ENCODE data around the gene SFN. TPM values are rescaled to one million over a fixed set of nuclear protein-coding genes. Genes with fewer than 3 reads are reported as not detected.

The SFN gene
- total and polyA plus RNA-seq, 3 experiments from 2014 or later, result 0.37 TPM; not detected in 2

DNA sequence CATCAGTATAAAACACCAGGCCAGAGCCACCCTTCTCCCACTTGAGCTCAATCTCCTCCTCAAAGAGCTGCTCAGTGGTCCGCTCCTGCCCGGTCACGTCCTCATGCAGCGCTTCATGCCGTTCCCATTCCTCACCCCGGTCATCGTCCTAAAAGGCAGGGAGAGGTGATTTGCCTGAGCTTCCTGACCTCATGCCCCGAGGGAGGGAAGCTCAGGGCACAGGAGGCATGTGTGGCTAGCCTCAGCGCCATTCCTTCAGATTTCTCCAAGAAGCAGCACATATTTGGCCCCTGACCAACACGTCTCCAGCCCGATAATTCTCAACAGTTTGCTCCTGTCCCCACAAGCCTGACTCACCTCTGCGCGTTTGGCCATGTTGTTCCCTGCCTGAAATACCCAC lies 31.3 kb downstream of the SFN start:
- no peak overlapping the region for H3K4me3 ChIP-seq (ENCODE audit: low read length)
- Mint-ChIP-seq H3K27ac (peak overlapping the region in 2 of 8 donors; percentile 54 to 71), H3K4me1 (peaks cover 23 to 46% (median 28%) of the 10 kb centered on the region in 3 donors), H3K36me3 (peaks cover 4 to 77% (median 9%) of the 10 kb centered on the region in 3 donors), H3K27me3 (no peaks in the 10 kb centered on the region), H3K4me3 (peak overlapping the region in 2 of 7 donors; percentile 47 to 54), H3K9me3 (no peaks in the 10 kb centered on the region)
- ChIA-PET CTCF (interaction anchor here (1.3 to 2.1 kb wide), 2 partner anchors 16 to 85 kb away, joined by 3 to 7 read pairs; no protein-coding TSS in a partner anchor), POLR2A (no interaction called here)
- H3K27me3 ChIP-seq (ENCODE audit: insufficient read depth, low read length, poor library complexity, severe bottlenecking), result no peaks in the 10 kb centered on the region
- H3K27ac ChIP-seq (ENCODE audit: low read depth, low read length), result no peak overlapping the region
- no peaks in the 10 kb centered on the region for H3K9me3 ChIP-seq (ENCODE audit: low read length)
- H3K4me1 ChIP-seq (ENCODE audit: insufficient read depth, low read length), result peaks cover 19% of the 10 kb centered on the region
- H3K36me3 ChIP-seq (ENCODE audit: insufficient read depth, low read length), result peaks cover 7% of the 10 kb centered on the region
- DNase-seq, result no peak

DNA sequence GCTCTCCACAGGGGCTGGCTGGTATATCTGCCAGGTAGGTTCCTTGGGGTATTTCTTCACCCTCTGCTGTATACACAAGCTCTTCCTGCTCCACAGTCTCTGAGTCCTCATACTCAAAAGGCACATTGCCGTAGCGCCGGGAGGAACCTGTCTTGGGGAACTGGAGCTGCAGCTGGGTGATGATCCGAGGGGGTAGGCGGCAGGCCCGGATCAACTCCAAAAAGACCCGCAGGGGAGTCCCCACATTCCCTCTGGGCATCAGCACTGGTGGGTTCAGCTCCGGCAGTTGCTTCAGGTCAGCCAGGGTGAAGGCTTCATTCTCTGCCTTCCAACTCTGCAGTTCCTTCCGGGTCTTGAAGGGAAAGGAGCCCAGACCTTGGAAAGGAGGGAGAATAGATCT lies 34.4 kb downstream of the SFN start:
- Mint-ChIP-seq H3K27ac (peak overlapping the region in 3 of 8 donors; percentile 12 to 68 (median 17)), H3K27me3 (no peaks in the 10 kb centered on the region), H3K4me1 (peaks cover 27 to 52% (median 35%) of the 10 kb centered on the region in 3 donors), H3K9me3 (no peaks in the 10 kb centered on the region), H3K4me3 (peak overlapping the region in 1 of 7 donors; percentile 79), H3K36me3 (peaks cover 4 to 68% (median 8%) of the 10 kb centered on the region in 3 donors)
- no peak for DNase-seq
- Histone ChIP-seq H3K9me3 (ENCODE audit: low read length) (no peaks in the 10 kb centered on the region), H3K27ac (ENCODE audit: low read depth, low read length) (no peak overlapping the region), H3K4me1 (ENCODE audit: insufficient read depth, low read length) (peaks cover 20% of the 10 kb centered on the region), H3K36me3 (ENCODE audit: insufficient read depth, low read length) (peaks cover 6% of the 10 kb centered on the region), H3K27me3 (ENCODE audit: insufficient read depth, low read length, poor library complexity, severe bottlenecking) (no peaks in the 10 kb centered on the region), H3K4me3 (ENCODE audit: low read length) (no peak overlapping the region)
- POLR2A ChIA-PET, result no interaction called here
- CTCF ChIA-PET, result interaction anchor here (0.8 kb wide), 1 partner anchor 295 kb away, joined by 3 read pairs; no protein-coding TSS in a partner anchor

DNA sequence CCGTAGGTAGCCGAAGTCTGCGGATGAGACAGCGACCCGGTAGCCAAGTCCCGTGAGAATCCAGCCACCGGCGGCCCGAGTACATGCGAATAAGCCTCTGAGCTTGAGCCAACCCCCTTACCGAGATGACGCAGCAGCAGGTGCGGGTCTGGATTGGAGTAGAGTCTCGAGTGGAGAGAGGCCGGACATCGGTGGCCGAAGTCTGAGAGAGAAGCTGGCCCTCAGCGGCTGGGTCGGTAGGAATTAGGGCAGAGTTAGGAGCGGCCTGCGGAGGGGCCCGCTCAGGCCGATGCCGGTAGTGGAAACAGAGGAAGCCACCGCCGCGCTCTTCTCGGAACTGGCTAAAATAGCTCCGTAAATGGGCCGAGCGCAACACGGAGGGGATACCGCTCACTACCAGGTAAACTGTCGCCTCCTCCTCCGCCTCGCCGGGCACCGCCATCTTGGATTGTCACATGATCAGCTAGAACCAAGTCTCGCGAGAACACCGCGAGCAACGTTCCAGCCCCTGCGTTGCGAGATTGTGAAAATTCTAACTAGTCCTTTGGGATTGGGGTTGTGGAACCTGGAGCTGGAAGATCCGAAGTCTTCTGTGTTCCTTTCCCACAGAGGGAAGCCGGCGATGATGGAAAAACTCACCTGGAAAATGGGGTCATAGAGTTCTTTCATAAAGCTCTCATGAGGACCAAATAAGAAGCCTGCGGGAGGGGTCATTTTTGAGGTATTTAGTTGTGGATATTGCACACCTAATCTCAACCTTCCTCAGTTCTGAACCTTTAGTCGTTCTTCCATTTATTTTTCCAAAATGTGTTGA lies 37.3 kb downstream of the SFN start, which contains the start of gene GPATCH3:
TSS of gene GPATCH3 (minus strand) at position 467 of the 814 bp plus-strand sequence. CDS start at position 442, 25 bp downstream.
- Mint-ChIP-seq H3K9me3 (no peaks in the 10 kb centered on the region), H3K4me1 (peaks cover 27 to 48% (median 37%) of the 10 kb centered on the region in 3 donors), H3K4me3 (peak within 1 kb of the TSS; percentile 88 to 99 (median 93)), H3K27me3 (no peaks in the 10 kb centered on the region), H3K36me3 (peaks cover 0 to 41% (median 3%) of the 10 kb centered on the region in 3 donors), H3K27ac (peak within 1 kb of the TSS; percentile 92 to 100 (median 98))
- peak within 1 kb of the TSS; percentile 92 for H3K4me3 ChIP-seq (ENCODE audit: low read length)
- DNase-seq, result peak; percentile 82 to 94 (median 85)
- H3K36me3 ChIP-seq (ENCODE audit: insufficient read depth, low read length), result peaks cover 6% of the 10 kb centered on the region
- ChIA-PET POLR2A (interaction anchor here (0.7 to 2.3 kb wide), 9 partner anchors 10 to 428 kb away, joined by 3 to 39 read pairs (median 4); partner anchors contain the start of genes GPN2, HMGN2, NUDC and SLC9A1), CTCF (interaction anchor here (0.9 to 2.6 kb wide), 7 partner anchors 10 to 79 kb away, joined by 3 to 13 read pairs (median 3); partner anchors contain the start of genes GPN2 and NR0B2)
- H3K4me1 ChIP-seq (ENCODE audit: insufficient read depth, low read length), result peaks cover 20% of the 10 kb centered on the region
- no peaks in the 10 kb centered on the region for H3K27me3 ChIP-seq (ENCODE audit: insufficient read depth, low read length, poor library complexity, severe bottlenecking)
- no peaks in the 10 kb centered on the region for H3K9me3 ChIP-seq (ENCODE audit: low read length)
- H3K27ac ChIP-seq (ENCODE audit: low read depth, low read length), result peak within 1 kb of the TSS; percentile 87

DNA sequence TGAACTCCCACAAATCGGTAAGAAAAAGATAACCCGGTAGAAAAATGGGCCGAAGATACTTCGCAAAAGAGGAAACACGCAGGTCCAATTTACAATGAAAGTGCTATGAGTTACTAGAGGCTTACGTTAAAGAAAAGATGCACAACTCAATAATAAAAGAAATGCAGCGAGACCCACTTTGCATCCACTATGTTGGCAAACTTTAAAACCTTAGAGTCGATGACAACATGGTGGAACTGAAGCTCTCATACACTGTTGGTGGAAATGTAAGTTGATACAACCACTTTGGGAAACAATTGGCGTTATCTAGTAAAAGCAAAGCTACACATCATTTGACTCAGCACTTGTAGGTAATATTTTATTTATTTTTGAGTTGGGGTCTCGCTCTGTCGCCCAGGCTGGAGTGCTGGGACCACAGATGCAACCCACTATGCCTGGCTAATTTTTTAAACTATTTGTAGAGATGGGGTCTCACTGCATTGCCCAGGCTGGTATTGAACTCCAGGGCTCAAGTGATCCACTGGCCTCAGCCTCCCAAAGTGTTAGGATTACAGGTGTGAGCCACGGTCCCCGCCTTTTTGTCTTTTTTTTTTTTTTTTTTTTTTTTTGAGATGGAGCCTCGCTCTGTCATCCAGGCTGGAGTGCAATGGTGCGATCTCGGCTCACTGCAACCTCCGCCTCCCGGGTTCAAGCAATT lies 38.0 kb downstream of the SFN start:
- POLR2A ChIA-PET, result interaction anchor here (0.6 to 2.3 kb wide), 7 partner anchors 11 to 429 kb away, joined by 3 to 39 read pairs (median 4); partner anchors contain the start of genes GPN2, HMGN2 and NUDC
- no peaks in the 10 kb centered on the region for H3K9me3 Mint-ChIP-seq
- Histone ChIP-seq H3K27me3 (ENCODE audit: insufficient read depth, low read length, poor library complexity, severe bottlenecking) (no peaks in the 10 kb centered on the region), H3K36me3 (ENCODE audit: insufficient read depth, low read length) (peaks cover 6% of the 10 kb centered on the region), H3K4me1 (ENCODE audit: insufficient read depth, low read length) (peaks cover 20% of the 10 kb centered on the region), H3K27ac (ENCODE audit: low read depth, low read length) (peak overlapping the region; percentile 87), H3K4me3 (ENCODE audit: low read length) (peak overlapping the region; percentile 92), H3K9me3 (ENCODE audit: low read length) (no peaks in the 10 kb centered on the region)
- H3K27ac Mint-ChIP-seq, result peak overlapping the region; percentile 92 to 100 (median 98)
- H3K4me1 Mint-ChIP-seq, result peaks cover 27 to 46% (median 37%) of the 10 kb centered on the region in 3 donors
- H3K4me3 Mint-ChIP-seq, result peak overlapping the region; percentile 88 to 99 (median 93)
- peaks cover 0 to 36% (median 3%) of the 10 kb centered on the region in 3 donors for H3K36me3 Mint-ChIP-seq
- CTCF ChIA-PET, result interaction anchor here (0.9 to 2.6 kb wide), 7 partner anchors 11 to 80 kb away, joined by 3 to 13 read pairs (median 3); partner anchors contain the start of genes GPN2 and NR0B2
- DNase-seq, result no peak
- H3K27me3 Mint-ChIP-seq, result no peaks in the 10 kb centered on the region

DNA sequence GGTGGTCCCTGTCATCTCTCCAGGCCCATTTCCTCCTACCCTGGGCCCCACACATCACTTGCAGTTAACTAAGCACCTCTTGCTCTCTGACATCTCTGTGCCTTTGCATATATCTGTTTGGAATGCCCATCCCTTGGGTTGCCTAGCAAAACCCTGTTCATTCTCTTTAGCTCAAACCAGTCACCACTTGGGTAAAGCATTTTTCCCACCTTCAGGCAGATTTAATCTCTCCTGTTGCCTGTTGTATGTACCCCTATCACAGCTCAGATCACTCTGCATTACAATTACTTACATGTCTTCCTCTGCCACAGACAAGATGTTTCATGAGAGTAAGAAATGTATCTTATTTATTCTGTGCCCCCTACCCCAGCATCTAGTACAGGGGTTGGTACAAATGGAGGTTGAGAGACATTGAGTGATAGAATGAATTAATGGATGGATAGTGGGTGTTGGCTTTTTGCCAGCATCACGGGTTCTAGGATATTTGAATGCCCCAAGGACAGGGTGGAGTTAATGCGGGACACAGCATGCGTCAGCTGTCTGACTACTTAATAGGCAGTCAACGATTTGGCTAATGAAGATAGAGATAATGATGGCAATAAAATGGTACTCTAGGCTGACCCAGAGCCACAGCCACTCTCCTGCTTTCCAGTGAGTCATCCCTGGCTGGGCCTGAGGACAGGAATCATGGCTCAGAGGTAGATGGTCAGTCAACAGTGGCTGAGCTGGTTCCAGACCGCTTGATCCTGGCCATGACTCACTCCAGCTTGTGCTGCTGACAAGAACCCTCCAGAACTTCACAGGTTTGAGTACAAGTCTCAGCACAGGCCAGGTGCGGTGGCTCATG lies 44.3 kb downstream of the SFN start:
- H3K9me3 Mint-ChIP-seq, result no peaks in the 10 kb centered on the region
- peaks cover 1 to 8% of the 10 kb centered on the region in 2 donors for H3K27me3 Mint-ChIP-seq
- ChIA-PET POLR2A (no interaction called here), CTCF (interaction anchor here (0.7 kb wide), 1 partner anchor 17 kb away, joined by 3 read pairs; no protein-coding TSS in a partner anchor)
- no peaks in the 10 kb centered on the region for H3K27me3 ChIP-seq (ENCODE audit: insufficient read depth, low read length, poor library complexity, severe bottlenecking)
- H3K27ac ChIP-seq (ENCODE audit: low read depth, low read length), result no peak overlapping the region
- DNase-seq, result no peak
- peaks cover 0 to 2% (median 2%) of the 10 kb centered on the region in 3 donors for H3K4me1 Mint-ChIP-seq
- no peak overlapping the region for H3K4me3 ChIP-seq (ENCODE audit: low read length)
- H3K4me1 ChIP-seq (ENCODE audit: insufficient read depth, low read length), result no peaks in the 10 kb centered on the region
- no peaks in the 10 kb centered on the region for H3K9me3 ChIP-seq (ENCODE audit: low read length)
- H3K36me3 Mint-ChIP-seq, result no peaks in the 10 kb centered on the region
- H3K27ac Mint-ChIP-seq, result no peak overlapping the region
- no peaks in the 10 kb centered on the region for H3K36me3 ChIP-seq (ENCODE audit: insufficient read depth, low read length)
- no peak overlapping the region for H3K4me3 Mint-ChIP-seq

DNA sequence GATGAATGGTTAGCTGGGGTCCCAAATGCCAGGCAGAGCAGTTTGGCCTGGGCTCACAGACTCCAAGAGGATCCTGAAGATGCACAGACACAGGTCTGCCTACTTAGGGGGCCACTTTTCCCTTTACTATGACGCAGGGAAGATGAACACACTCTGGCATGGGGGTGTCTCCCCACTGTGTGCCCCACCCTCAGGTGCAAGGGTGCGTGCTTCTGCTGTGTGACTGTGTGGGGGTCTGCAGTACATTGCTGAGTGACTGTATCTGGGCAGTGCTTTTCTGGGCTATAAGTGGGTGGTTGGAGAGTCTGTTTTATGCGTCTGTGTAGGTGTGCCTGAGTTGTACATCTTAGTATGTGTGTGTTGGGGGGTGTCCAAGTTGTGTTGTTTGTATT lies 47.0 kb downstream of the SFN start:
- Mint-ChIP-seq H3K36me3 (no peaks in the 10 kb centered on the region), H3K4me3 (no peak overlapping the region), H3K27me3 (peaks cover 4 to 8% of the 10 kb centered on the region in 2 donors), H3K4me1 (no peaks in the 10 kb centered on the region), H3K27ac (no peak overlapping the region), H3K9me3 (no peaks in the 10 kb centered on the region)
- no peak overlapping the region for H3K27ac ChIP-seq (ENCODE audit: low read depth, low read length)
- CTCF ChIA-PET, result no interaction called here
- H3K36me3 ChIP-seq (ENCODE audit: insufficient read depth, low read length), result no peaks in the 10 kb centered on the region
- no peak for DNase-seq
- H3K9me3 ChIP-seq (ENCODE audit: low read length), result no peaks in the 10 kb centered on the region
- POLR2A ChIA-PET, result no interaction called here
- H3K27me3 ChIP-seq (ENCODE audit: insufficient read depth, low read length, poor library complexity, severe bottlenecking), result no peaks in the 10 kb centered on the region
- H3K4me1 ChIP-seq (ENCODE audit: insufficient read depth, low read length), result no peaks in the 10 kb centered on the region
- H3K4me3 ChIP-seq (ENCODE audit: low read length), result no peak overlapping the region

DNA sequence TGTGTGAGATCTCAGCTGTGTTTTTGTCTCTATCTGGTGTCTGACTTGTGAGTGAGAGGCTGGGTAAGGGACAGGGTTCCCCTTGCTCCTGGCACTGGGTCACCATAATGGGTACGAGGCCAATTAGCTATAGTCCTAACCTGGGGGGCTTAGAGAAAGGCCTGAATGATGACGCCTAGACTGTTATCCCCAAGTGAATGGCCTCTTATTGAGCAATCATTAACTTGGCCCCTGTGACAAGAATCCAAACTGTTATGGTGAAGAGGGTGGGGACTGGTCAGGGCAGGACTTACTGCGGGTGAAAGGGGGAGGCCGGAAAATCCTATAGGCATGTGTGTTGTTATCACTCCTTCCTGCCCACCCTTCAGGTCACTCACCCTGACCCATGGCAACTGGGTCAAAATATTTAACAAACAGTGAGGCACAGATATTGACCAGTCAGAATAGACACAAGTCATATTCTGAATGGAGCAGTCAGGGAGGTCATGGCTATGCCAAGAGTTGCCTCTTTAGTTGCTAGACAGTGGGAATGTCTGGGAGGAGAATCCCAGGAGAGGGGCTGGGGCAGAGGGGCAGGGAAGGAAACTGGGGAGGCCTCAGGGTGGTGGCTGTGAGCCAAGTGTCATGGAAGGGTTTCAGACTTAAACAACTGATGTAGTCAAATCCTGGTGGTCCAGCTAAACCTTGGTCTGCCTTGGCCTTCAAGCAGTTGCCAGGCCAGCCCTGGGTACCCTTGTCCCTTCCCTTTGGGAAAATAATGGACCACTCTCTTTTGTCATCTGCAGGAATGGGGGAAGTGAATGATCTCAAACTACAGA lies 47.6 kb downstream of the SFN start:
- Histone ChIP-seq H3K36me3 (ENCODE audit: insufficient read depth, low read length) (no peaks in the 10 kb centered on the region), H3K4me3 (ENCODE audit: low read length) (no peak overlapping the region), H3K27ac (ENCODE audit: low read depth, low read length) (no peak overlapping the region), H3K27me3 (ENCODE audit: insufficient read depth, low read length, poor library complexity, severe bottlenecking) (no peaks in the 10 kb centered on the region), H3K9me3 (ENCODE audit: low read length) (no peaks in the 10 kb centered on the region), H3K4me1 (ENCODE audit: insufficient read depth, low read length) (no peaks in the 10 kb centered on the region)
- no peaks in the 10 kb centered on the region for H3K36me3 Mint-ChIP-seq
- ChIA-PET CTCF (no interaction called here), POLR2A (no interaction called here)
- no peak for DNase-seq
- no peaks in the 10 kb centered on the region for H3K4me1 Mint-ChIP-seq
- H3K4me3 Mint-ChIP-seq, result no peak overlapping the region
- no peak overlapping the region for H3K27ac Mint-ChIP-seq
- peaks cover 4 to 8% of the 10 kb centered on the region in 2 donors for H3K27me3 Mint-ChIP-seq
- no peaks in the 10 kb centered on the region for H3K9me3 Mint-ChIP-seq
